Left ventricle myocardium superior (tissue), 1 donor: ENCODE results near the gene TEX13D. TPM values are rescaled to one million over a fixed set of nuclear protein-coding genes. Genes with fewer than 3 reads are reported as not detected.
"Not testable (repeated sequence)": the region's sequence is repeated elsewhere in the genome, so short reads cannot be mapped to it uniquely, and the experiment has no call there.

ENCODE experiments used
- ATAC-seq: fragments of 200-7000 bp; cut with Tn5 transposase; one replicate; pipeline ENCODE4 v1.9.1; 2020; ENCODE audit warnings: mild to moderate bottlenecking, moderate library complexity
- DNase-seq: peaks from one replicate; pipeline ENCODE4 v3.0.0-alpha.2; 2020
- intact Hi-C: fragments of 100-400 bp; cut with micrococcal nuclease; formaldehyde crosslinking; loops from one replicate; pipeline ENCODE4 v1.11.0; 2022
- long read RNA-seq: library from polyadenylated mRNA; unstranded; transcript quantifications from one replicate; pipeline ENCODE4 v2.0.0, GENCODE V29; 2021
- total RNA-seq: library from RNA; stranded (reverse); fragmentation: NEBNext Ultra II Directional; extraction: Animal tissue kit (Norgen Biotek cat#: 25700); gene quantifications from one replicate; pipeline ENCODE4 v1.2.1, GENCODE V29; 2021
- donor health status: DM: no; HTN: yes; CAD: no; lungs with severe emphysema.

Gene TEX13D
- not detected for total RNA-seq
- long read RNA-seq = 0 reads

DNA sequence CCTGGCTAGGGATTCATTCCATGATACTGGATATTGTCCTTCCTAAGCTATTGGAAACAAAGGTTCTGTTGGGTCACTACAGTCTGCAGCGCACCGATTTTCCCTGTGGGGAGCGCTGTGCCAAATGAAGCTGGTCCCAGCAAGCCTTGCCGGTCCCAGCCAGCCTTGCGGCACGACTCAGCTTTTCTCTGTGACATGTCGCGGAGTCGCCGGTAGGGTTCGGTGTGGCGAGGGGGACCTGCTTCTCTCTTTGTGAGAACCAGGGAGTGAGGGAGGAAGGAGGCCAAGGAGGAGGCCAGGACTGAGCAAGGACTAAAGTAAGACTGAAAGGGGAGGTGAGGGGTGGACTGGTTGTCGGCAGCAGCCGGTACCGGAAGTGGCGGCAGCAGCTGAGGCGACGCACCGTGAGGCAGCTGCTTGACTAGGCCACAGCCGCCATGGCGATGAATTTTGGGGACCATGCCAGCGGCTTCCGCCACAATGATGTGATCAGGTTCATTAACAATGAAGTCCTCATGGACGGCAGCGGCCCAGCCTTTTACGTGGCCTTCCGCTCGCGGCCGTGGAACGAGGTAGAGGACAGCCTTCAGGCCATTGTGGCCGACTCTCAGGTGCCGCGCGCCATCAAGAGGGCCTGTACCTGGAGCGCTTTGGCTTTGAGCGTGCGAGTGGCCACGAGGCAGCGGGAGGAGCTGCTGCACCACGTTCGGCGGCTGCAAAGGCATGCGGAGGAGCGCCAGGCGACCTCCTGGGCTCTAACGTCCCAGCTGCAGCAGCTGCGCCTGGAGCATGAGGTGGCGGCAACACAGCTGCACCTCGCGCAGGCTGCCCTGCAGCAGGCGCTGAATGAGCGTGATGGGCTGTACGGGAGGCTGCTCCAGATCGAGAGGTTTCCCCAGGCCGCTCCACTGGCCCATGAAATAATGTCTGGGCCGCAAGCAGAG lies at the start of gene TEX13D:
Gene TEX13D, plus strand, starts transcription at position 180 of the 944 bp plus-strand sequence. Its CDS starts 258 bp downstream, at position 438.
- intact Hi-C loops = no loop called here
- ATAC-seq (no peak), DNase-seq (no peak)

DNA sequence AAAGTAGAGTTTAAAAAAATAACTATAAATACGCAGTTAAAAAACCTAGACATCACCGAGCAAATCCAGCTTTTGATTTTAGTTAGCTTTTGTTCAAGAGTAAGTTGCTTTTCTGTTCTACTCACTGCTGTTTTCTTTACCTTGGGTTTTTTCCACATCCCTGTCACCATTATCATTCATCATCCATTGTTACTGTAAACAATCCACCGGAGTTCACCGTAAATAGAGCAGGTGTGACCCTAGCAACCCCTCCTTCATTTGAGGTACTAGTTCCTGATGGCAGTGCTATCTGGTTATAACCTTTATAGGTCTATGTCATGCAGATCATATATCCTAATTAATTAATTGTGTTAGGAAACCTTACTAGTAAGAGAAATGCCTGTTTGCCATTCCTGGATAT lies 43.0 kb upstream of the TEX13D start:
- intact Hi-C loops = no loop called here
- DNase-seq = no peak

DNA sequence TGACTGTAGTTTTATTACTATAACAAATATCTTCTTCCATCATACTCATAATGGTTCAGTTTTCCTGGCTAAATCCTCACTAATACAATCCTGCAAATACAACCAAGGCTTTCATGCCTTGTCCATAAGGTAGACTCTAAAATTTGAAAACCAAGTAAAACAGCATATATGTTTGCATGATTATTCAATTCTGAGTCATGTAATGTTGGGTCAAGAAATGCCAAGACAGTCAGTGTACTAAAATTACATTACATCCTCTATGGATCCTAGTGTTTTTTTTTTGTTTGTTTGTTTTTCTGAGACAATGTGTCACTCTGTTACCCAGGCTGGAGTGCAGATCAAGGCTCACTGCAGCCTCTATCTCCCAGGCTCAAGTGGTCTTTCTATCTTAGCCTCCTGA lies 38.6 kb upstream of the TEX13D start:
- DNase-seq = no peak
- no peak for ATAC-seq
- intact Hi-C loops = no loop called here

More for the DNA sequence above, 43.0 kb upstream of the TEX13D start:
- no peak for ATAC-seq

DNA sequence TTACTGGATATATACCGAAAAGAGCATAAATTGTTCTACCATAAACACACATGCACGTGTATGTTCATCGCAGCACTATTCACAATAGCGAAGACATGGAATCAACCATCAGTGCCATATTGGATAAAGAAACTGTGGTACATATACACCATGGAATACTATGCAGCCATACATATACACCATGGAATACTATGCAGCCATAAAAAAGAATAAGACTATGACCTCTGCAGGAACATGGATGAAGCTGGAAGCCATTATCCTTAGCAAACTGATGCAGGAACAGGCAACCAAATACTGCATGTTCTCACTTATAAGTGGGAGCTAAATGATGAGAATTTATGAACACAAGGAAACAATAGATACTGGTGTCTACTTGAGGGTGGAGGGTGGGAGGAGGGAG lies 33.1 kb upstream of the TEX13D start:
- ATAC-seq, DNase-seq, intact Hi-C loops: not testable (repeated sequence)

DNA sequence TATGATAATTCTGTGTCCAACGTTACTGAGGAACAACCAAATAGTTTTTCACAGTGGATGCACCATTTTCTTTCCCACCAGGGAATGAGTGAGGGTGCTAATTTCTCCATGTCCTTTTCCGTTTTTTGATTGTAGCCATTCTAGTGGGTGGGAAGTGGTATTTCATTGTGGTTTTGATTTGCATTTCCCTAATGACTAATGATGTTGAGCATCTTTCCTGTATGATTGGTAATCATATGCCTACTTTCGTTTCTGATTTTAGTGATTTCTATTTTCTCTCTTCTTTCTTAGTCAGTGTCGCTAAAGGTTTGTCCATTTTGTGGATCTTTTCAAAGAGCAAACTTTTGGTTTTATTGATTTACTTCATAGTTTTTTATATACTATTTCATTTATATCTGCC lies 32.1 kb upstream of the TEX13D start:
- ATAC-seq (no peak), DNase-seq (no peak)
- intact Hi-C loops = no loop called here

DNA sequence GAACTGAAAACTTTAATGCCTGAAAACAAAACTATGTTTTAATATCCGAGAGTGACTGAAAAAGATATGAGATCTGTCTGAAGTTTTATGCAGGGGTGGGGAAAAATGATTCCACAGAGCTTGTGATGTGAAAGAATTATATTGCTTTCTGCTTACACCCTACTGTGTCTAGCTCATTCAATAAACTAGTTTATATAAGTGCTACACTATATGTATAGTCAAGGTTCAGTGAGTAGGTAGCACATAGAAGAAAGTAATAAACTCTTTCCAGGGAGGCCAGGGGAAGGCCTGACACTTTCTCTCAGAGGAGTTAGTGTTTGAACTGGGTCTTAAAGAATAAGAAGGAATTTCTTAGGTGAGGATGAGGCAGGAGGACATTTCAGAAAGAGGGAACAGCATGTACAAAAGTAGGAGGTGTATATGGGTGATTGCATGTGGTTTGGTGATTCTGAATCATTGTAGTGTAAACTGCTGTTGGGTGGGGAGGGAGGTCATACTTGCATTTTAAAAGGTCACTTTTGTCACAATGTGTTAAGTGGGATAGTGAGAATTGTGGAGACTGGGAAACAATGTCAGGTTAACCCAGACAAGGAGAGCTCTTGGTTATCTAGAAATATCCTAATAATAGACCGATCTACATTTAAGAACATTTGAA lies 25.1 kb upstream of the TEX13D start:
- no peak for DNase-seq
- intact Hi-C loops = no loop called here
- ATAC-seq = no peak

DNA sequence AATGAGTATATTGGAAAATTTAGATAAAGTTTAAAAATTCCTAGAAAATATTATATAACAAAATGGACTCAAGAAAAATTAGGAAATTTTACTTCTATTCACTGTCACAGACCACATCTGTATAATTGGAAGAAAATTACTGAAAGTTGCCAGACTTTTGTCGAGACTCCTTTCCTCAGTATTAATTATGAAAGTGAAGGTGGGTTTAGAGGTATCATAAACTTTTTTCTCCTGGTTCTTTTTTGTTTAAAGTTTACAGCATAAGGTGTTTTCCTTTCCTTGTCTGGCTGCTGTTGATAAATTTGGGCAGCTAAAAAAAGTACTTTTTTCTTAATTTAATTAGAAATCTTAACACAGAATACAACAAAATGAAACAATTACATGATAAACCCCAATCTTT lies 6.7 kb upstream of the TEX13D start:
- DNase-seq (no peak), ATAC-seq (no peak)
- intact Hi-C loops = no loop called here

DNA sequence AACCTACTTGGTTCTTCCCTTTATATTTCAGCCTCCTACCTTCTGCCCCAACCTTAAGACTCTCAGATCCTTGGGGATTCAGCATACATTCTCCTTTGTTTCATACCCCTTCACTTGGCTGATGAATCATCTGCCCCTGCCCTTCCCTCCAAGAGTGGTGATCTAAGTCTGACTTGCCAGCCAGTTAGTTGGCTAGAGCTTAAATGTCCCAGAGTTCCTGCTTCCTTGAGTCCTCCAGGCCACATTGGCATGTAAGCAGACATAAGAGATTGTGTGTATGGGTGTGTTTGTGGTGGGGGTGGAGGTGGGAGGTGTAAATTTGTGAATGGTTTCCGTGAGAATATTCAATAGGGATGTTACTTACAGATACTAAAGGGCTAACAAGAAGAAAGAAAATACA lies 3.7 kb upstream of the TEX13D start:
- ATAC-seq (no peak), DNase-seq (no peak)
- intact Hi-C loops = no loop called here

DNA sequence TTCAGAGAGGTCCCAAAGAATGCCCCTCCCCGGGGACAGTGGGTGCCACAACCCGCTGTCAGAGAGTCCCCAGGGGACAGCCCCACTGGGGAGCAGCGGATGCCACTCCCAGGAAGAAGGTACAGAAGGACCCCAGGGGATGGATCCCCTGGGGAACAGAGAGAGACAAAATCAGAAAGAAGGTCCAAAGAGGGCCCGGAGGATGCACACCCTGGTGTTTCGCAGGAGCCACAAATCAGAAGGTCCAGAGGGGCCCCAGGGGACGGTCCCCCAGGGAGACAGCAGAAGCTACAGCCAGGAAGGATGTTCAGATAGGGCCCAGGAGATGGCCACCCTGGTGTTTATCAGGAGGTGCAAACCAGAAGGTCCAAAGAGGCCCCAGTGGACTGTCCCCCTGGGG lies 1.4 kb downstream of the TEX13D start:
- ATAC-seq (no peak), DNase-seq (no peak)
- intact Hi-C loops = no loop called here

DNA sequence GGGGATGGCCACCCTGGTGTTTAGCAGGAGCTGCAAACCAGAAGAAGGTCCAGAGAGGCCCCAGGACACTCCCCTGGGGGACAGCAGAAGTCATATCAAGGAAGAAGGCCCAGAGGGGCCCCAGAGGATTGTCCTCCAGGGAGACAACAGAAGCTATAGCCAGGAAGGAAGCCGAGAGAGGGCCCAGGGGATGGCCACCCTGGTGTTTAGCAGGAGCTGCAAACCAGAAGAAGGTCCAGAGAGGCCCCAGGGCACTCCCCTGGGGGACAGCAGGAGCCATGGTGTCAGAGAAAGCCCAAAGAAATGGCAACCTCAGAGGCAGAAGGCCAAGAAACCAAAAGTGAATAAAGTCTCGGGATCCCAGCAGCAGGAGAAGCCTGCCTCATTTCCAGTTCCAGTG lies 2.1 kb downstream of the TEX13D start:
- ATAC-seq, DNase-seq, intact Hi-C loops: not testable (repeated sequence)

DNA sequence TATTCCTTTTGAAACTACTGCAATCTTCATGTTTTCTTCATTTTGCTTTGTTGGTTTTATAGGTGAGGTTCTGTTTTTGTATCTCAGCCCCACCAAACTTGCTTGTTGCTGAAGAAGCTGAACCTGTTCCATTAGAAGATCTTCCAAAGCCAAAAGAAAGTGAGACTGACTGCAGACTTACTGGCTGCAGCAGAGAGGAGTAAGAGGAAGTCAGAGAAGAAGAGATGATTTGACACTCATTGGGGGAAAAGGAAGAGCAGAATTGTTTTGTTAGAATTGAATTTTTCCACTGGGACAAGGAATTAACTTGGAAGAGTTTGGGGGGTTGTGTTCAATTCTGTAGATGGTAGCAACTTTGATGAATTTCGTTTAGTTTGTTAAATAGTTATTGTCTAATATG lies 3.1 kb downstream of the TEX13D start:
- ATAC-seq (no peak), DNase-seq (no peak)
- intact Hi-C loops = no loop called here

DNA sequence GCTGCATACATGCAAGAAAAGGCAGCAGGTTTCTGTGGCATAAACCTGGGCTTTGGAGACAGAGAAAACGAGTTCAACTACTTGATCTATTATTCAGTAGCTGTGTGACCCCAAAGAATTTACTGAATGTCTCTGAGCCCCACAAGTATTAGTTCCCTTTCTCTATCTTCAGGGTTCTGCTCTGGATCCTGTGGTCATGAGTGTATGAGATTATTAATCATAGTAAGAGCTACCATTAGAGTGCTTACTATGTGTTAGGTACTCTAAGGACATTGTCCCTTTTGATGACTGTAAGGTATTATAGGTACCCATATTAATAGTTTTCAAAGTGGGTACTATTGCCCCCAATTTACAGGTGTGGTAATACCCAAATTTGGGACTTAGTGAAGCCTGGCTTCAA lies 5.5 kb downstream of the TEX13D start:
- intact Hi-C loops = no loop called here
- DNase-seq = no peak
- no peak for ATAC-seq

DNA sequence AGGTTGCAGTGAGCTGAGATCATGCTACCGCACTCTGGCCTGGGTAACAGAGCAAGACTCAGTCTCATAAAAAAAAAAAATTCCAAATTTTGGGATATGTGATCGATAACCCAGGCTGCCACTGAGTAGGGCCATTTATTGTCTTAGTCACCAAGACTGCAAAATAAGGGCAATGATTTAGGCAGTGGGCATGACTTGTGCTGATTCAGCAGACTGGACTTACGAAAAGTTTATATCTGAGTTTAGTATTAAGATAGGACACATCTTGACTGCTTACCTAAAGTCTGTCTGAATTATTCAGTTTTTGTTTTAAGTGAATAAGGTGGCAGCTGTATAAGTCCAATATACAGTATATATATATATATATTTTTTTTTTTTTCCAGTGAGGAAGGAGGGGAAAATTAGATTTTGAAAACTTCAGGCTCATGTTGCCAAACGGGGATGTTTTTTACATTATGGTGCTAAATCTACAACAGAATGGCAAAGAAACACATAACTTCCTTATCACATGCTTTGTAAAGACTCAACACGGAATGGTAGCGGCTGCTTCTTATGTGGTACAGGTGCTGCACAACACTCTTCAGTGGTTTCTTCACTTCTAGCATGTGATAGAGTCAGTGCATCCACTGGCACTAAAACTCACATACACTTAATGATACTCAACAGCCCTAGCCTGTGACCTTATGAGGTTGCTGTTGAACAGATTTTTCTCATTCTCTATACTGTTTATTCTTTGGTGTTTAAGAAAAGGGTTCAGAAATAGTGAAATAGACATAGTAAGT lies 6.5 kb downstream of the TEX13D start:
- ATAC-seq = no peak
- intact Hi-C loops = no loop called here
- no peak for DNase-seq

DNA sequence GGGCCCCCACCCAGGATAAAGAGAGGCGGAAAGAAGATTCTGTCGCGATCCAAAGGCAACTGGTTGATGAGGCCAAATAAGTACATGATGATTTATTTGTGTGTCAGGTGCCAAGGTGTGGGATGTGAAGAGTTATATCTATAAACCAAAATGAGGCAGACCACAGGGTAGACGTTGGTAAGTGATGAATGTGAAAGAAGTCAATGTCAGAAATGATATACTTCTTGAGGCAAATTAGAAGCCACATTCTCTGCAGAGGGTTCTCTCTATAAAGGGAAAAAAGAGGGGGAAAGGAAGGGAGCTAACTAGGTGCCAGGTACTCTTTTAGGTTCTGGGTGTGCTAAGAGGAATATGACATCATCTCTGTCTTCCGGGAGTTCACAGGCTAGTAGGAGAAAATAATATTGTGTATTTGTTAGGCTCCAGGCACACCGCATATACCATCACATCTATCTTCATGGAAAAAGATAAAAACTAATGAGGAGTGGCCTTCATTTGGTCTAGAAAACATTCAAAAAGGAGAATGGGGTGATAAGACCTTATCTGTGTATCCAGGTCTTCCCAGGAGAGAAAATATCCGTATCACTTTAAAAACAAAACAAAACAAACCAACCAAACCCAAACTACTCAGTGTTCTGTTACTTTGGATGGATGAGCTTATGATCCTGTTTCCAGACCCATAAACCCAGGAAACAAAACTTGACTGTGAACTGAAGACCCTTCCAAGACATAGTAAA lies 9.1 kb downstream of the TEX13D start:
- intact Hi-C loops = no loop called here
- DNase-seq = no peak
- ATAC-seq = no peak

DNA sequence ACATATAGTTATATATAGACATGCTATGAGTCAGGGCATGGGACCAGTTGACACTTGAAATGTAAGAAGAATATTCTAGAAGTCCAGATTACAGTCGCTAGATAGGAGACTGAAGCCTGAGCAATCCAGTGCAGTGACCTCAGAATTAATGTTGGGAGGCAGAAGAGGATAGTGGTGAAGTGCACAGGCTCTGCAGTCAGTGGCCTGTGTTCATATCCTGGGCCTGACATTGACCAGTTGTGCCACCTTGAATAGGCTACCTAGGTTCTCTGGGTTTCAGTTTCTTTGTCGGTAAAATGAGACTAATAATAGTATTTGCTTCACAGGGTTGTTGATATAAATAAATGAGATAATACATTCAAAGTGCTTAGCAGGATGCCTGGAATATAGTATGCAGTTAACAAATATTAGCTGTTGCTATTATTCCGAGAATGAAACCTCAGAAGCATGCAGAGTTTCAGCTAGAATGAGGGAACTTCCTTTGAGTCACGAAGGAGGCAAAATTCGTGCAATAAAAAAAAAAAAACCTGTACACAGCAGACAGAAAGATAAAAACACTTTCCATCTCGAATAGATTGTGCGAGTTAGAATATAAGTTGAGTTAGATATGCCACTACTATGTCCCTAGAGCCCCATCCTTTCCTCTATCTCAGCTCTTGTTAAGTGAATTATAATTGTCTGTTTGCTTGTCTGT lies 9.9 kb downstream of the TEX13D start:
- no peak for DNase-seq
- intact Hi-C loops = no loop called here

DNA sequence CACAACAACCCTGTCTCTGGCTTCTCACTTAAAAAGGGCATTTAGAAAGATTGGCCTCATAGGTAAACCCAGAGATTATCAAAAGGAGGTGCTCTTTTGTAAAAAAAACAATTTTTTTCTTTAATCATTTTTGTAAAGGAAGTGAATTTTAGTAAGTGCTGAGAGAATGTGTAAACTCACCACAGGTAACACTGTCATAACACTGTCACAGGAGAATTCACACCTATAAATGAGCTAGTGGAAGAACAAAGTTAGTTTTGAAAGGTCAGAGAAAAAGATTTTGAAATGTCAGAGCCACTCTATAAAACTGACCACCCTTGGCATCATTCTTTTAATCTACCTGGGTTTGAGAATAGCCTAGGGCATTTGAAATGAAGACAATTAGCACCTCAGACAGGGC lies 10.6 kb downstream of the TEX13D start:
- no peak for DNase-seq
- no peak for ATAC-seq
- intact Hi-C loops = no loop called here

More for the DNA sequence above, 9.9 kb downstream of the TEX13D start:
- no peak for ATAC-seq

DNA sequence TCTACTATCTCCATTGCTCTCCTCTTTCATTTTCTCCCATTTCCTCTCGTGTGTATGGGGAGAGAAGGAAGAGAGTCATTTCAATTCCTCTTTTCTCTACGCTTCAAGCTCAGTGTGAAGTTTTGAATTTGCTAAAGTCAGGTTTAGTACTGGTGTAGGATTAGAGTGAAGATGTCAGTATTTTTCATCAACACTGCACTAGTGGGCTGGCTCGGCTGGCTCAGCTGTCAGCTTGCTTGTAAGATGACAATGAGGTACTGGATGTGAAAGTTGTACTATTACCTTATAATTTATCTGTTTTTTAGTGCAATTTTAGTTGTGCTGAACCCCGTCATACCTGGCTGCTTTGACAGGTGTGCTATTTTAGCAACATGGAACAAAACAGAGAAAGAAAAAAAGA lies 11.8 kb downstream of the TEX13D start:
- intact Hi-C loops = no loop called here
- ATAC-seq = no peak

DNA sequence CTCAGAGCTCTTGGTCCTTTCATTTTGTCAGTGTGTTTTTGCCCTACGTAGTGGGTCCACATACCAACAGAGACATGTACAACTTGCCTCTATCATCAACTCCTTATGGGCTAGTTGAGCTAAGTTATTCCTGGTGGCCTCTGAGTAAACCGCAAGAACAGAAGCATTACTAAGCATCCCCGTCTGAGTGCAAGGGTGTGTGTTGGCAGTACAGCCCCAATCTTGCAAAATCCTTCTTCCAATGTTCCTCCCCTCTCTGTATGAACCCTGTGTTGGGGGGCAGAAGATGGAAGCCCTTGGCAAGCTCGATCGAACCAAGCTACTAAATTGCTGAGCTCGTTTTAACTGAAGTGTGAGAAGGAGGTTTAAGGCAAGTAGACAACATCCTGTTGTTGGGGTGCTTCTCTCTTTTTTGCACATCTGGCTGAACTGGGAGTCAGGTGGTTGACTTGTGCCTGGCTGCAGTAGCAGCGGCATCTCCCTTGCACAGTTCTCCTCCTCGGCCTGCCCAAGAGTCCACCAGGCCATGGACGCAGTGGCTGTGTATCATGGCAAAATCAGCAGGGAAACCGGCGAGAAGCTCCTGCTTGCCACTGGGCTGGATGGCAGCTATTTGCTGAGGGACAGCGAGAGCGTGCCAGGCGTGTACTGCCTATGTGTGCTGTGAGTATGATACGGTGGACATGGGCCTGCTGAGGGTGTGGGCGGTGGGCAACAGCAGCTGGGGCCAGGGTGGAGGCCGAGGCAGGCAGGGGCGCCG lies 13.8 kb downstream of the TEX13D start, which contains the start of gene SH2D1A:
Gene SH2D1A, plus strand, starts transcription at position 447 of the 760 bp plus-strand sequence. Its CDS starts 80 bp downstream, at position 527.
- ATAC-seq (no peak), DNase-seq (no peak)
- intact Hi-C loops = no loop called here

More for the DNA sequence above, 11.8 kb downstream of the TEX13D start:
- no peak for DNase-seq
